Left colon (tissue), 2 donors: ENCODE measurements around the gene CX3CR1. TPM values are rescaled to one million over a fixed set of nuclear protein-coding genes. Genes with fewer than 3 reads are reported as not detected.

Experiments used
- ATAC-seq: fragments of 200-7000 bp; cut with Tn5 transposase; one replicate; pipeline ENCODE4 v1.9.1; 2020; ENCODE audit warnings: mild to moderate bottlenecking, moderate library complexity
- DNase-seq, 2 donors: peaks; one replicate each; pipeline ENCODE4 v3.0.0-alpha.2; 2020
- intact Hi-C, 2 donors: fragments of 100-400 bp; cut with DNase I in 1 of 2; cut with micrococcal nuclease in 1 of 2; formaldehyde crosslinking; loops; one replicate each; pipeline versions ENCODE4 v1.11.2 to v1.14.0; 2022; cut with DNase I, micrococcal nuclease
- total RNA-seq, 2 donors: library from RNA; stranded (reverse); fragmentation: NEBNext Ultra II Directional; extraction: Animal tissue kit (Norgen Biotek cat#: 25700); gene quantifications; one replicate each; pipeline ENCODE4 v1.2.1, GENCODE V29; 2021
- donor health status: DM: no; HTN: no; CAD: no.
- donor health status: DM: yes; HTN: yes; CAD: no.

CX3CR1 gene
- total RNA-seq, 2 donors from 2014 or later, result 0.24 to 0.59 TPM

DNA sequence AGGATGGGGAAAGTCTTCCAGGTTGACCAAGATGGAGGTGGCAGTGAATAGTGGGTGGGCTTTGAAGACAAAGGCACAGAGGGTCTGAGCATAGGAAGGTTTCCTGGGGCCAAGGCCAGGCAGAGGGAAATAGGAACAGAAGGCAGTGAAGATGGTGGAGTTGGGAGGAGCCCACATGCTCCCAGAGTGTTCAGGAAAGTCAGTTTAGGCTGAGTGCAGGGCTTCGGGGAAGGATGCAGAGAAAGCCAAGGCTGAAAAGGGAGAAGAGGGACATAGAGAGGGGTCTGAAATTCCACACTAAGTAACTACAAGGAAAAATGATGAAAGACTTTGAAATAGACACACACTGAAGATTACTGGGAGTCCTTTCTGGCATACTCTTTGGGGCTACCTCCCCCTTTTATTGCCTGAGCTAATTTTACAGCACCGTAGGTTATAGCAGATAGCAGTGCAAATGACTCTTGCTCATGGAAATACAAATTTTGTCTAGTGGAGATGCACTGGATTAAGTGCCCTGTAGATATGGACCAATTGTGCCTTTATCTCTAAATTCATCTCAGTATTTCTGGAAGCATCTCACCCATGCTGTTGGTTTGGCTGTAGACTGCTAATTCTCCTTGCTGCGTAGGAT is 3.8 kb downstream of the CX3CR1 start:
- DNase-seq (no peak), ATAC-seq (no peak)
- intact Hi-C loops, result no loop called here

GRCh38 chr3:39275052-39275451 is 4.8 kb downstream of the CX3CR1 start:
- DNase-seq (no peak), ATAC-seq (peak; percentile 44)
- intact Hi-C loops, result no loop called here

- intact Hi-C loops, result no loop called here
- ATAC-seq, result no peak
Measured at GRCh38 chr3:39273119-39273518, 6.7 kb downstream of the CX3CR1 start.

DNA sequence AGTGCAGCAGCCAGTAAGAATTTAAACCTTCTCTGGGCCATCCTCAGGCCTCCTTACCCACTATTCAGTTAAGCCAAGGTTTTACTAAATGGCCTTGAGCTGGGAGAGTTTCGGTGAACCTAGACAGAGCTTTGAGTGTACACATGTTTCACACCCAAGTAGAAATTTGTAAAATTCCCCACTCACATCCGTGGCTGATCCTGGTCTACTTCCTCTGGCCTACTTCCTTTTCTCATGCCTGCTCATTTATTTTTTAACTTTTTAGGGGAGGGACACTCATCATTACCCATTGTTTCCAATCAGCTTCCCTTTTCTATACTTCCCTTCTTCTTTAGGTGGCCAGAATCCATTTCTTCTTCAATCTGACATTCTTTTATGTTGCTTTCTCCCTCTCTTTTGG is 7.6 kb downstream of the CX3CR1 start:
- no peak for DNase-seq
- intact Hi-C loops, result no loop called here
- ATAC-seq, result no peak

More at GRCh38 chr3:39273119-39273518, 6.7 kb downstream of the CX3CR1 start:
- no peak for DNase-seq

GRCh38 chr3:39271363-39271914 is 8.4 kb downstream of the CX3CR1 start:
- DNase-seq, result no peak
- intact Hi-C loops, result no loop called here
- ATAC-seq, result no peak

- ATAC-seq (no peak), DNase-seq (no peak)
- intact Hi-C loops, result no loop called here
Measured at GRCh38 chr3:39269528-39269927, 10.3 kb downstream of the CX3CR1 start.

GRCh38 chr3:39268549-39268900 is 11.3 kb downstream of the CX3CR1 start:
- DNase-seq, result no peak
- intact Hi-C loops, result no loop called here
- no peak for ATAC-seq

- no peak for DNase-seq
- ATAC-seq, result no peak
Measured at GRCh38 chr3:39267631-39268548, 11.9 kb downstream of the CX3CR1 start.

DNA sequence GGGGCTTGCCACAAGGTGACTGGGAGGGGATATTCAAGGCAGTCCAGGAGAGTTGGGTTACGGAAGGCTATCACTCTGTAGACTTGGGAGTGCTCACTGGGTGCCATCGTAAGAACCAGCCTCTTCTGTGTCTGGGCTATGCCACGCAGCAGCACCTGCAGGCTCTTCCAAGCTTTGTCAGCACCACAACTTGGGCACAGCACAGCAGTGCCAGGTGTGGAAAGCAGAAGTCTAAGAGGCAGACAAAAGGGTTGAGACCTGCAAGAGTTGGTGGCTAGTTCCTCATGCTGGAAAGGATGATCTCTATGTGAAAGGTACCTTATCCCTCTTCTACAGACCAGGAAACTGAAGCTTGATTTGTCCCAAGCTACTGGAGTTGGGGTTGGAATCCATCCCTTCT is 15.8 kb downstream of the CX3CR1 start:
- intact Hi-C loops, result no loop called here
- DNase-seq, result no peak
- ATAC-seq, result no peak

More at GRCh38 chr3:39267631-39268548, 11.9 kb downstream of the CX3CR1 start:
- intact Hi-C loops, result no loop called here

DNA sequence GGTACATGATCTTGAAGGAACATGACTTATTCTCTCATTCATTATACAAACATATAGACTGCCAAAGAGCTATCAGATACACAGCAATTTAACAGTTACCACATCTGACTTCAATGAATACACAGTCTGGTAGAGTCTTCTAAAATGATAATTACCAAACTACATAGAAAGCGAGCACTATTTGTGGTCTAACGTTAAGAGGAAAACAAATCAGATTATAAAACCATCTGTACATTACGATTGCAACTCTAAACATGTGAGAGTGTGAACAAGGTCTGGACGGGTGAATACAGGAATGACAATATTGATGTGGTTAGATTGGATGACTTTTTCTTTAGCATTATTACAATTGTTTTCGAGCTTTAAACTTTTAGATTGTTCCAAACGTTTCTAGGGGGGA is 16.3 kb downstream of the CX3CR1 start:
- DNase-seq (no peak), ATAC-seq (no peak)
- intact Hi-C loops, result no loop called here

DNA sequence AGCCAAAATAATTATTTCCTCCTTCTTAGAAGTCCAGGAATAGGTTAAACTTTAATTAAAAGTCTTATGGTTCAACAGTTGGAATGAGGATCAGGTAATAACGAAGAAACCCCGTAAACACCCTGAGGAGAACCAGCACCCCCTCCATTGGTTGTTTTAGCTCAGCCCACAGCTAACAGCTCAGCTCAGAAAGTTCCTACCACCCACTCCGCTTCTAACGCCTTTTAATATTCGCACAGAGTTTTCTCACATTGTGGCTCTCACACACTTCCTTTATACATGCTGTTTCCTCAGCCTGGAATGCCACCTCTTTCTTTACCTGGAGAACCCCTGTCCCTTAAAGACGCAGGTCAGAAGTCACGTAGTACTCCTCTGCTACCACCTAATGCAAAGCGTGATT is 17.0 kb downstream of the CX3CR1 start:
- intact Hi-C loops, result no loop called here
- DNase-seq (no peak), ATAC-seq (no peak)

- ATAC-seq (no peak), DNase-seq (no peak)
- intact Hi-C loops, result no loop called here
Measured at GRCh38 chr3:39261726-39262125, 18.1 kb downstream of the CX3CR1 start.

DNA sequence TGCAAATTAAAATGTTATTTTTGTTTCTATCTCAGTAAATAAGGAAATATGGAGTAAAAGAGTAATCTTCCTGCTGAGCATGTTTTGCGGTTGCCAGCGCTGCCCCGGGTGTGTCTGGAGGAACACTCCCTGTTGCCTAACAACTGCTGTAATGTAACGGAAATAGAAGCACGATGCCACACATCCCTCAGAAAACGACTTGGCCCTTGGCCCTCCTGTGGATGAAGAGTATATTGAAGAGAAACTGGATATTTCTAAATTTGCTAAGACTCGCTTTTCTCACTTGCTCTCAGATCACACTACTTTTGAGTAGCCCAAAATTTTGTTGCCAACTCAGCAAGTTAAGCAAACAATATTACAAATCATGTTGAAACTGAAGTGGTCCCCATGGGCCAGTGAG is 18.9 kb downstream of the CX3CR1 start:
- ATAC-seq (peak; percentile 69), DNase-seq (peak; percentile 54 to 65)
- intact Hi-C loops, result no loop called here

DNA sequence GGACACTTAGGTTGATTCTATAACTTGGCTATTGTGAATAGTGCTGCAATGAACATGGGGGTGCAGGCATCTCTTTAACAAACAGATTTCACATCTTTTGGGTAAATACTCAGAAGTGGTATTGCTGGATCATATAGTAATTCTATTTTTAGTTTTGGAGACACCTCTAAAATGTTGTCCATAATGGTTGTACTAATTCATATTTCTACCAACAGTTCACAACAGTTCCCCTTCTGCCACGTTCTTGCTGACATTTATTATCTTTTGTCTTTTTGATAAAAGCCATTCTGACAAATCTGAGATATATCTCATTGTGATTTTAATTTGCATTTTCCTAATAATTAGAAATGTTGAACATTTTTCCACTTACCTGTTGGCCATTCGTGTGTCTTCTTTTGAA is 19.5 kb downstream of the CX3CR1 start:
- DNase-seq (no peak), ATAC-seq (no peak)
- intact Hi-C loops, result no loop called here

- ATAC-seq (peak; percentile 20), DNase-seq (peak; percentile 27 to 40)
- intact Hi-C loops, result no loop called here
Measured at GRCh38 chr3:39255503-39256325, 24.1 kb downstream of the CX3CR1 start.

DNA sequence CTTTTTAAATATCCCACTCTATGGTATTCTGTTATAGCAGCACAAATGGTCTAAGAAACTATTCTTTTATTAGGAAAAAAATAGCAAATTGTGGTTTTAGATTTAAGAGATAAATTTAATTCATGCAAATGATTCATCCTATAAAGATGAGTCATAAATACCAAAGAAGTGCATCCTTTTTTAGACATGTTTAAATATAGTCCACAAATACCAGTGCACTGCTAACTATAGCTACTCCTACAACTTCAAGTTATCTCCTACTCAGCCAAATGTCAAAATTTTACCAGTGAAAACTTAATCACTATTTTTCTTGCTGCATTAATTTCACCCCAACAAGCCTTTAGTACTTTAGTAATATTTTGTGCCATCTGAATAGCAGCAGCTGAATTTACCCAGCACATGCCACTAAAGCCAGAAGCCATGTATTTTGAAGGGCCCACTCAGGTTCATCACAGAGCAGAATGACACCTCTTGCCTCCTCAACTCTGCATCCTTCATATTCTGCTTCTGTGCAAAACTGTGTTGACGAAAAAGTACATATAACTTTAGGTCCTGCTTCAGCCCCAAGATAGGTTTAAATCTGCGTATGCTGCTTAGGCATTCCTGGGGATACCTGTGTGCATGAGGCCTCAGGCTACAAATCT is 24.9 kb downstream of the CX3CR1 start:
- no peak for ATAC-seq
- intact Hi-C loops, result no loop called here
- no peak for DNase-seq

DNA sequence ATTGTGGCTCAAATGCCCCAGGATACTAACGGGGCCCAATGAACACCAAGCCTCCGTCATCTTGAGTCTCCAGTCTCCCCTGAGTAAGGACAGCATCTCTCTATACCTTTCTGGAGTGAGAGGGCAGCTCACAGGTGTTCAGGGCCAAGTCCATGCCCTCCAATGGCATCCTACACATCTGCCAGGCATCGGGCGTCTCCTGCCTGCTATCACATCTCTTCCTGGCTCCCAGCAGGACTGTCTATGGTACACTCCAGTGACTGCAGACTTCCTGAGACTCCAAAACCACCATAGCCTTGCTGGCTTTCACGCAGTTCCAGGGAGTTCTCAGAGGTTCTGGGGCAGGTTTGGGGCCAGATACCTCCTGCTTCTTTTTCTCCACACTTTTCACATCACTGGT is 28.3 kb downstream of the CX3CR1 start:
- no peak for ATAC-seq
- intact Hi-C loops, result no loop called here
- no peak for DNase-seq

- ATAC-seq (no peak), DNase-seq (no peak)
- intact Hi-C loops, result no loop called here
Measured at GRCh38 chr3:39250116-39250747, 29.6 kb downstream of the CX3CR1 start.
